Ovary (tissue), 9 donors: ENCODE measurements around the gene PLCD1. TPM values are rescaled to one million over a fixed set of nuclear protein-coding genes. Genes with fewer than 3 reads are reported as not detected.

ENCODE experiments used
- DNase-seq, 5 donors: peaks; one replicate each; pipeline ENCODE4 v3.0.0-alpha.2; 2019 to 2020
- H3K27ac ChIP-seq, 2 donors: fragments of 200-600 bp; one replicate each; pipeline versions ENCODE4 v1.5.1 to v1.8.0; 2019 to 2022
- H3K27me3 ChIP-seq: fragments of 200-600 bp; one replicate; pipeline ENCODE4 v1.8.0; 2022
- H3K36me3 ChIP-seq: fragments of 200-600 bp; sonication (generic); one replicate; pipeline ENCODE4 v1.5.1; 2019
- H3K4me1 ChIP-seq: one replicate; pipeline ENCODE4 v1.8.1; 2013; ENCODE audit warnings: mild to moderate bottlenecking, moderate library complexity; ENCODE audit not compliant: insufficient read depth
- H3K4me3 ChIP-seq: fragments of 200-600 bp; sonication (generic); one replicate; pipeline ENCODE4 v1.5.1; 2017
- H3K9me3 ChIP-seq, 2 donors: fragments of 200-600 bp in 1 of 2; sonication (generic) in 1 of 2; one replicate each; pipeline versions ENCODE4 v1.5.1 to v1.8.1; 2013 to 2019; ENCODE audit warnings: mild to moderate bottlenecking in 1 of 2, moderate library complexity in 1 of 2
- CTCF ChIP-seq, 3 donors: fragments of 450-650 bp in 2 of 3; fragments of 200-600 bp in 1 of 3; IDR thresholded peaks; one replicate each; pipeline versions ENCODE4 v1.5.1 to v1.8.0; 2016 to 2022; ENCODE audit warnings: antibody characterized with exemption in 3 of 3, mild to moderate bottlenecking in 1 of 3
- EP300 ChIP-seq: sonication (generic); formaldehyde crosslinking; IDR thresholded peaks from one replicate; pipeline ENCODE4 v1.6.1; 2017; ENCODE audit warnings: antibody characterized with exemption
- POLR2A ChIP-seq: fragments of 450-650 bp; IDR thresholded peaks from one replicate; pipeline ENCODE4 v1.6.1; 2017; ENCODE audit warnings: antibody characterized with exemption, mild to moderate bottlenecking, moderate library complexity
- WGBS, 3 donors: extraction: QIAGEN DNeasy Blood & Tissue Kit in 1 of 3; methylation state at CpG; one replicate each; pipeline versions ENCODE4 v1.1.5 to v1.1.7; 2013 to 2017; 5-methylcytosine and 5-hydroxymethylcytosine counted together
- intact Hi-C, 4 donors: fragments of 100-400 bp; cut with DNase I; formaldehyde crosslinking; loops; one replicate each; pipeline versions ENCODE4 v1.11.0 to v1.15.1; 2022 to 2023
- microRNA-seq, 3 donors: library from miRNA; unstranded; fragments of <30 nt; microRNA quantifications; one replicate each; pipeline versions ENCODE4 to v1.2.0, GENCODE V29; 2019 to 2020
- polyA plus RNA-seq, 2 donors: library from polyadenylated mRNA; stranded (reverse); fragments of 200-250 nt in 1 of 2; fragments of 350-450 nt in 1 of 2; fragmentation: Illumina TruSeq in 1 of 2; extraction: RNeasy Lipid Tissue Mini Kit (QIAGEN cat#74804) in 1 of 2; gene quantifications; one replicate each; pipeline ENCODE4 v1.2.3, GENCODE V29; 2013 to 2014
- small RNA-seq: library from RNA; depleted of rRNA; stranded (forward); fragments of <200 nt; gene quantifications from one replicate; pipeline ENCODE3, GENCODE V24; 2016
- total RNA-seq, 7 donors: library from RNA; depleted of rRNA in 2 of 7; stranded (reverse); fragments of >200 nt in 2 of 7; fragmentation: NEBNext Ultra II Directional in 3 of 7; extraction: Animal tissue kit (Norgen Biotek cat#: 25700) in 3 of 7; gene quantifications; one replicate each; pipeline versions ENCODE4 v1.1.0 to v1.2.4, GENCODE V29; 2016 to 2023
- donor health status: DM: no; HTN: no; CAD: no; lungs with moderate emphysema.
- donor health status: DM: no; HTN: no; CAD: no.
- donor health status: Bipolar disorder and iron deficiency.
- donor health status: DM: yes; HTN: yes; CAD: no.
- donor health status: DM: no; HTN: no; CAD: no.
- donor health status: DM: yes; HTN: yes; CAD: no.

Gene PLCD1
- total and polyA plus RNA-seq, 9 donors, result 12.3 to 62.3 (median 27.0) TPM

GRCh38 chr3:37963635-37964034 is 65.8 kb downstream of the PLCD1 start:
- Histone ChIP-seq H3K27ac (no peak overlapping the region), H3K4me1 (peaks cover 1% of the 10 kb centered on the region), H3K9me3 (no peaks in the 10 kb centered on the region), H3K36me3 (no peaks in the 10 kb centered on the region), H3K4me3 (no peak overlapping the region), H3K27me3 (no peaks in the 10 kb centered on the region)
- intact Hi-C loops, result loop anchor here in 1 of 4 donors (10.0 kb wide), 1 partner anchor 109 kb away; no protein-coding TSS in a partner anchor
- WGBS, 3 donors, result 78 to 86% (median 79%) methylated on average over 3 of the region's 3 CpGs
- TF ChIP-seq CTCF (IDR thresholded peaks at IDR 0.05) (no peak), EP300 (no peak), POLR2A (no peak)
- no peak for DNase-seq

- H3K4me3 ChIP-seq, result no peak overlapping the region
- no peak for DNase-seq
- TF ChIP-seq POLR2A (no peak), CTCF (IDR thresholded peaks at IDR 0.05) (no peak), EP300 (no peak)
- no peaks in the 10 kb centered on the region for H3K36me3 ChIP-seq
- H3K4me1 ChIP-seq, result peaks cover 1% of the 10 kb centered on the region
- H3K9me3 ChIP-seq, result no peaks in the 10 kb centered on the region
- no peak overlapping the region for H3K27ac ChIP-seq
- H3K27me3 ChIP-seq, result no peaks in the 10 kb centered on the region
- 45 to 69% (median 55%) methylated on average over 5 of the region's 5 CpGs for WGBS, 3 donors
- intact Hi-C loops, result loop anchor here in 1 of 4 donors (10.0 kb wide), 1 partner anchor 108 kb away; no protein-coding TSS in a partner anchor
These were observed 66.4 kb downstream of the PLCD1 start for GRCh38 chr3:37963016-37963415.

- no peaks in the 10 kb centered on the region for H3K9me3 ChIP-seq
- no peak for DNase-seq
- H3K4me1 ChIP-seq, result peaks cover 1% of the 10 kb centered on the region
- no peak overlapping the region for H3K27ac ChIP-seq
- intact Hi-C loops, result loop anchor here in 1 of 4 donors (10.0 kb wide), 1 partner anchor 107 kb away; no protein-coding TSS in a partner anchor
- H3K36me3 ChIP-seq, result no peaks in the 10 kb centered on the region
- TF ChIP-seq POLR2A (no peak), CTCF (IDR thresholded peaks at IDR 0.05) (no peak), EP300 (no peak)
- 73 to 83% (median 82%) methylated on average over 6 of the region's 6 CpGs for WGBS, 3 donors
- H3K4me3 ChIP-seq, result no peak overlapping the region
- H3K27me3 ChIP-seq, result no peaks in the 10 kb centered on the region
These were observed 67.6 kb downstream of the PLCD1 start for GRCh38 chr3:37961622-37962431.

- DNase-seq, result no peak
- Histone ChIP-seq H3K4me1 (no peaks in the 10 kb centered on the region), H3K36me3 (no peaks in the 10 kb centered on the region), H3K27ac (no peak overlapping the region), H3K9me3 (no peaks in the 10 kb centered on the region), H3K4me3 (no peak overlapping the region), H3K27me3 (no peaks in the 10 kb centered on the region)
- intact Hi-C loops, result no loop called here
- TF ChIP-seq EP300 (no peak), CTCF (IDR thresholded peaks at IDR 0.05) (no peak)
- WGBS, 3 donors, result 83 to 89% (median 86%) methylated on average over 7 of the region's 7 CpGs
These were observed 71.9 kb downstream of the PLCD1 start for GRCh38 chr3:37957539-37957936.

Small RNAs within 50 kb of the gene (microRNA-seq; reads per million reads assigned to microRNA genes)
- gene MIR26A1, result 16.7 to 441 (median 34.7) reads per million in 3 donors

Small RNAs within 50 kb of the gene (small RNA-seq; reads per million reads assigned to genes)
- 1.2 reads per million, percentile 63 among the genes with 10 or more reads in this experiment for gene MIR26A1
- gene RF00019, result not detected

Other genes starting within 250 kb of the PLCD1 start
- gene CTDSPL, start 167.8 kb downstream of the PLCD1 start, total RNA-seq, result 10 to 100 TPM; 16.5 to 41.1 (median 34.2) TPM
- 10 to 100 TPM; 14.8 to 36.4 TPM for gene CTDSPL, start 167.8 kb downstream of the PLCD1 start, polyA plus RNA-seq
- gene VILL, start 38.9 kb downstream of the PLCD1 start, total RNA-seq, result 10 to 100 TPM in 2 of 7 donors, 1 to 10 TPM in 5; 5.2 to 13.2 (median 8.8) TPM
- gene VILL, start 38.9 kb downstream of the PLCD1 start, polyA plus RNA-seq, result 10 to 100 TPM in 1 of 2 donors, 1 to 10 TPM in 1; 4.8 to 12.3 TPM
- gene DLEC1, start 9.6 kb upstream of the PLCD1 start, total RNA-seq, result 10 to 100 TPM in 1 of 7 donors, 1 to 10 TPM in 5, under 1 TPM in 1; 0.99 to 23.8 (median 3.7) TPM
- gene DLEC1, start 9.6 kb upstream of the PLCD1 start, polyA plus RNA-seq, result 1 to 10 TPM in 1 of 2 donors, under 1 TPM in 1; 0.93 to 1.5 TPM
- gene ACAA1, start 107.5 kb upstream of the PLCD1 start, total RNA-seq, result 10 to 100 TPM; 27.1 to 50.4 (median 44.9) TPM
- 10 to 100 TPM; 41.3 to 42.7 TPM for gene ACAA1, start 107.5 kb upstream of the PLCD1 start, polyA plus RNA-seq
- 10 to 100 TPM; 12.8 to 32.5 (median 24.0) TPM for gene MYD88, start 109.0 kb upstream of the PLCD1 start, total RNA-seq
- gene MYD88, start 109.0 kb upstream of the PLCD1 start, polyA plus RNA-seq, result 10 to 100 TPM; 19.1 to 58.9 TPM
- 10 to 100 TPM; 17.0 to 41.1 (median 29.4) TPM for gene OXSR1, start 135.9 kb upstream of the PLCD1 start, total RNA-seq
- 10 to 100 TPM; 12.4 to 24.9 TPM for gene OXSR1, start 135.9 kb upstream of the PLCD1 start, polyA plus RNA-seq
- under 1 TPM in 5 of 7 donors, not detected in 2; 0.12 to 0.46 (median 0.18) TPM for gene SLC22A13, start 236.2 kb upstream of the PLCD1 start, total RNA-seq
- not detected for gene SLC22A13, start 236.2 kb upstream of the PLCD1 start, polyA plus RNA-seq